SK-N-SH treated with all-trans-retinoic acid at 6 μM for 48 hours (cell line): ENCODE measurements around the gene PSTK.

Experiments used
- ATAC-seq: fragments of 200-7000 bp; cut with Tn5 transposase; 3 replicates; pipeline ENCODE4 v1.9.1; 2020; ENCODE audit warnings: mild to moderate bottlenecking, moderate library complexity
- ARNTL ChIP-seq: fragments of 450-650 bp; formaldehyde crosslinking; IDR thresholded peaks from 2 replicates; pipeline ENCODE4 v1.5.0; 2020; ENCODE audit warnings: low read depth, mild to moderate bottlenecking, moderate library complexity, borderline replicate concordance
- CREB5 ChIP-seq: fragments of 250-450 bp; sonication (Bioruptor Pico); IDR thresholded peaks from 2 replicates; pipeline ENCODE4 v1.5.1; 2020; ENCODE audit warnings: low read depth, mild to moderate bottlenecking, moderate library complexity
- CSDC2 ChIP-seq: fragments of 250-450 bp; sonication (Bioruptor Pico); IDR thresholded peaks from 2 replicates; pipeline ENCODE4 v1.5.0; 2020; ENCODE audit warnings: mild to moderate bottlenecking, moderate library complexity
- CSRNP3 ChIP-seq: fragments of 250-450 bp; sonication (Bioruptor Pico); IDR thresholded peaks from 2 replicates; pipeline ENCODE4 v1.5.1; 2021; ENCODE audit warnings: mild to moderate bottlenecking, moderate library complexity
- ESRRG ChIP-seq: fragments of 250-450 bp; sonication (Bioruptor Pico); IDR thresholded peaks from 2 replicates; pipeline ENCODE4 v1.6.1; 2021; ENCODE audit warnings: mild to moderate bottlenecking
- GLIS3 ChIP-seq: fragments of 250-450 bp; sonication (Bioruptor Pico); IDR thresholded peaks from 2 replicates; pipeline ENCODE4 v1.5.0; 2020; ENCODE audit warnings: mild to moderate bottlenecking, moderate library complexity
- ISL1 ChIP-seq: fragments of 250-450 bp; sonication (Bioruptor Pico); IDR thresholded peaks from 2 replicates; pipeline ENCODE4 v2.1.2; 2022; ENCODE audit warnings: mild to moderate bottlenecking, moderate library complexity
- OSR1 ChIP-seq: fragments of 250-450 bp; sonication (Bioruptor Pico); IDR thresholded peaks from 2 replicates; pipeline ENCODE4 v1.8.0; 2022; ENCODE audit warnings: moderate library complexity, mild to moderate bottlenecking, inconsistent platforms
- PATZ1 ChIP-seq: fragments of 250-450 bp; sonication (Bioruptor Pico); IDR thresholded peaks from 2 replicates; pipeline ENCODE4 v1.8.0; 2020; ENCODE audit warnings: mild to moderate bottlenecking, moderate library complexity, borderline replicate concordance
- POU6F1 ChIP-seq: fragments of 250-450 bp; sonication (Bioruptor Pico); IDR thresholded peaks from 2 replicates; pipeline ENCODE4 v1.8.0; 2021; ENCODE audit warnings: low read depth, mild to moderate bottlenecking, moderate library complexity, borderline replicate concordance
- PPARA ChIP-seq: fragments of 250-450 bp; sonication (Bioruptor Pico); IDR thresholded peaks from 2 replicates; pipeline ENCODE4 v1.5.0; 2020; ENCODE audit warnings: mild to moderate bottlenecking, borderline replicate concordance
- SNAI2 ChIP-seq: fragments of 250-450 bp; sonication (Bioruptor Pico); IDR thresholded peaks from 2 replicates; pipeline ENCODE4 v1.5.0; 2020; ENCODE audit warnings: mild to moderate bottlenecking, moderate library complexity
- TCF4 ChIP-seq: fragments of 250-450 bp; sonication (Bioruptor Pico); IDR thresholded peaks from 2 replicates; pipeline ENCODE4 v1.8.0; 2021; ENCODE audit warnings: mild to moderate bottlenecking, moderate library complexity, borderline replicate concordance
- TSHZ2 ChIP-seq: fragments of 250-450 bp; sonication (Bioruptor Pico); IDR thresholded peaks from 2 replicates; pipeline ENCODE4 v1.5.0; 2020; ENCODE audit warnings: mild to moderate bottlenecking, moderate library complexity
- ZC3H10 ChIP-seq: fragments of 250-450 bp; sonication (Bioruptor Pico); IDR thresholded peaks from 2 replicates; pipeline ENCODE4 v1.5.1; 2021; ENCODE audit warnings: mild to moderate bottlenecking, moderate library complexity
- ZFP3 ChIP-seq: fragments of 250-450 bp; sonication (Bioruptor Pico); IDR thresholded peaks from 2 replicates; pipeline ENCODE4 v1.5.0; 2020; ENCODE audit warnings: mild to moderate bottlenecking, moderate library complexity
- ZFP30 ChIP-seq: fragments of 450-650 bp; formaldehyde crosslinking; IDR thresholded peaks from 2 replicates; pipeline ENCODE4 v1.5.0; 2022; ENCODE audit warnings: mild to moderate bottlenecking, moderate library complexity
- ZNF70 ChIP-seq: fragments of 450-650 bp; formaldehyde crosslinking; IDR thresholded peaks from 2 replicates; pipeline ENCODE4 v1.5.0; 2020; ENCODE audit warnings: mild to moderate bottlenecking, moderate library complexity
- ZNF8 ChIP-seq: fragments of 450-650 bp; formaldehyde crosslinking; IDR thresholded peaks from 2 replicates; pipeline ENCODE4 v1.5.0; 2020; ENCODE audit warnings: mild to moderate bottlenecking, moderate library complexity

Gene PSTK

GRCh38 chr10:123039632-123039930, 59.4 kb downstream of the PSTK start:
- ATAC-seq, result no peak
- TF ChIP-seq ZNF70 (CRISPR knock-in tag), result no peak
- TF ChIP-seq ZFP3, result no peak
- no peak for TF ChIP-seq CSDC2 (CRISPR knock-in tag)
- TF ChIP-seq CSRNP3 (CRISPR knock-in tag), result no peak
- no peak for TF ChIP-seq PATZ1 (CRISPR knock-in tag)
- TF ChIP-seq PPARA (CRISPR knock-in tag), result no peak
- no peak for TF ChIP-seq GLIS3
- TF ChIP-seq ARNTL, result no peak
- TF ChIP-seq OSR1 (CRISPR knock-in tag), result no peak
- no peak for TF ChIP-seq ZNF8
- TF ChIP-seq ZFP30, result no peak
- TF ChIP-seq ZC3H10, result no peak
- TF ChIP-seq SNAI2 (CRISPR knock-in tag), result no peak
- no peak for TF ChIP-seq ISL1 (CRISPR knock-in tag)
- no peak for TF ChIP-seq ESRRG (CRISPR knock-in tag)
- TF ChIP-seq CREB5, result no peak
- no peak for TF ChIP-seq POU6F1 (CRISPR knock-in tag)
- TF ChIP-seq TSHZ2 (CRISPR knock-in tag), result no peak
- TF ChIP-seq TCF4 (CRISPR knock-in tag), result no peak
- TF ChIP-seq, all 23 proteins: peak for 0
